HG03060 (cell line): Measurements from ENCODE around the gene SASH1.
A peak's percentile ranks its signal among the peaks of the same experiment; 100 is the strongest.

Experiments used
- ATAC-seq: cut with Tn5 transposase; IDR thresholded peaks from one replicate; pipeline ENCODE4 v1.9.1; 2021; ENCODE audit warnings: low read depth, moderate number of reproducible peaks; ENCODE audit not compliant: unreplicated experiment

Gene SASH1

GRCh38 chr6:148487461-148487860 lies 144.8 kb downstream of the SASH1 start:
- no peak for ATAC-seq

- ATAC-seq, result no peak
Measured at GRCh38 chr6:148491638-148492251, 149.1 kb downstream of the SASH1 start.

- ATAC-seq, result no peak
Measured at GRCh38 chr6:148492654-148493290, 150.1 kb downstream of the SASH1 start.

DNA sequence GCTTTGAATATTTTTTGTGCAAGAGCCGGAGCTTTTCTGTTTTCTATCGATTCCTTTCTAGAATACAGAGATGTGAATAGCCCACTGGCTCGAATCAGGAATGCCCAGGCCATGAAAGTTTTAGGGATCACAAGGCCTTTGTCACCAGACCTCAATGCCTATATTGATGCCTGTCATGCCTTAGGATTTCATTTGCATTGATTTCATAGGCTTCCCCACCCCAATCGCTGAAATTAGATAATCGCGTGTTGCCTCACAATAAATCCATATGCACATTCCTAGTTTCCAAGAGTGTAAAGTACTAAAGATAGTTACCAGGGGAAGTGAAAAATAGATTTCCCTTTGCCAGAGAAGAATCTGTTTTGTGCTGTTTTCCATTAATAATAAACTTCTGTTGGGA lies 150.8 kb downstream of the SASH1 start:
- ATAC-seq, result no peak

DNA sequence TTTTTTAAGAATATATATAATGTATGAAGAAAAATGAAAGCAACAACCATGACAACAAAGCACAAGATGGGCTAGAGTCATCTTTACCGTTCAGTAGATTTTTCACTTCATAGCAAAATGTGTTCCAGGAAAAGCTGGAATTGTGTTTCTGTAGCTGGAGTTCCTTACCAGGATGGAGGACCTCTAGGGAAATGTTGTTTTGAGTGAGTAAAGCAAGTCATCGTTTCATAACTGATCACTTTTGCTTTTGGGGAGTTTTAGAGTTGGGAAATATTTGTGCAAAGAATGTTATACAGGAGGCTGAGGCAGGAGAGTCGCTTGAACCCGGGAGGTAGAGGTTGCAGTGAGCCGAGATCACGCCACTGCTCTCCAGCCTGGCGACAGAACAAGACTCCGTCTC lies 151.6 kb downstream of the SASH1 start:
- ATAC-seq, result no peak

DNA sequence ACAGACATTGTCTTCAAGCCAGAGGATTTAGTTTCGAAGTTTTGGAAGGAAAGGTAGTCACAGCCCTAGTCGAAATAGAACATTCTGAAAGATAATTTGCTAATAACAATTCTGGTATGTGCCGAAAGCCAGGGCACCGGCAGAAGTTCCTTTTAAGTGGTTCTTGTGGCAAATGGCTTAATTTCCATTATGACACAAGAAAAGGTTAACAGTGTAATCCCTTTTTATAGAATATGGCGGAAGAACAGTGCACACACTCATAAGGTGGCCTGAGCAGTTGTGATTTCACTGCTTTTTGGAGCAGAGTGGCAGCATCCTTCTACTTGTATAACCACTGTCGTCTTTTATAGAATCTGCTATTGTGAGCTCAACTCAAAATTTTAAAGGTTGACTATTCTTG lies 152.4 kb downstream of the SASH1 start:
- no peak for ATAC-seq

DNA sequence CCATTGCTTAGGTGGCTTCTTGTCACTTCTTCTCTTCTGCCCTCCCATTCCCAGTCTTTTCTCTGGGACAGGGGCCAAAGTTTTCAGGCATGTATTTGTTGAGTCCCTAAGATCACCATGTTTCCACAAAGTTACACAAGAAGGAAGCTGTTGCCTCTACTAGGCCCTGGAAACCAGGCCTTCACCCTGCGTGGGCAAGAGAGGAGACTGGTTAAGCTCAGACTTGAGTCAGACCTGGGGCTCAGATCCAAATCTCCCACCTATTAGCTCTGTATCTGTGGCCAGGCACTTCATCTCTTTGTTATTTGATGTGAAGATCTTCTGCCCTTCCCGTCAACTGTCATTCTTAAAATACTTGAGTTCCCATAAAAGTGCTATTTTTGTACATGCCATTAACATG lies 154.6 kb downstream of the SASH1 start:
- ATAC-seq, result no peak

- no peak for ATAC-seq
Measured at GRCh38 chr6:148497717-148498116, 155.1 kb downstream of the SASH1 start.

GRCh38 chr6:148500402-148500801 lies 157.8 kb downstream of the SASH1 start:
- ATAC-seq, result no peak

- ATAC-seq, result no peak
Measured at GRCh38 chr6:148501178-148501590, 158.5 kb downstream of the SASH1 start.

GRCh38 chr6:148502083-148502772 lies 159.6 kb downstream of the SASH1 start:
- ATAC-seq, result no peak

DNA sequence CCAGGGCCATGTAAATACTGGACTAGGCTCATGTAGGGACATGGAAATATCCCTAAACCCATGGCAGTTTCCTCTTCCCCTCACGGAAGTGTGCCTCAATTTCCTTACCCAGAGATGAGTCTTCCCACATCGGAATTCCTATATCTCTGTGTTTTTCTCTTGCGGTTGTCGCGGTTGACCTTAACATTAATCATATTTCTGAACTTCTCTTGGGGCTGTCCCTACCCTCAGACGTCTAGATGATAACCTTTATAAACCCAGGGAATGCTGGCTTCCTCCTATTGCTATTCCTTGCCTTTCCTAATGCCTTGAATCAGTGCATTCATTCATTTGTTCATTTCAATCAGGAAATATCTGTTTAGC lies 160.1 kb downstream of the SASH1 start:
- ATAC-seq, result no peak

DNA sequence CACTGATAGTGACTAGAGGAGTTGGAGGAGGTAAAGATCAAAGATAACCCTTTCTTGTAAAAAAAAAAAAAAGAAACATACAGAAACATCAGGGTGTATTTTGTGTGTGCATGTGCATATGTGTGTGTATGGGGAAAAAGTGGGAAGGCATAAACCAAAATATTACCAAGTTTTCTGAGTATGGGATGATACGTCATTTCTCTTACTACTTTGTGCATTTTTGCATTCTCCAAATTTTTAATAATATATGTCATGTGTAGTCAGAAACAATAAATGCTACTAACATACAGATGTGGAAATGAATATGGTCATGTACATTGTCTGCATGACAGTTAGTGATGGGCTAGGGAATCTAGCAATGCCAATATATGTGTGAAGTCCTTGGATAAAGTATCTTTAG lies 161.1 kb downstream of the SASH1 start:
- ATAC-seq, result no peak

GRCh38 chr6:148507774-148508173 lies 165.1 kb downstream of the SASH1 start:
- no peak for ATAC-seq

DNA sequence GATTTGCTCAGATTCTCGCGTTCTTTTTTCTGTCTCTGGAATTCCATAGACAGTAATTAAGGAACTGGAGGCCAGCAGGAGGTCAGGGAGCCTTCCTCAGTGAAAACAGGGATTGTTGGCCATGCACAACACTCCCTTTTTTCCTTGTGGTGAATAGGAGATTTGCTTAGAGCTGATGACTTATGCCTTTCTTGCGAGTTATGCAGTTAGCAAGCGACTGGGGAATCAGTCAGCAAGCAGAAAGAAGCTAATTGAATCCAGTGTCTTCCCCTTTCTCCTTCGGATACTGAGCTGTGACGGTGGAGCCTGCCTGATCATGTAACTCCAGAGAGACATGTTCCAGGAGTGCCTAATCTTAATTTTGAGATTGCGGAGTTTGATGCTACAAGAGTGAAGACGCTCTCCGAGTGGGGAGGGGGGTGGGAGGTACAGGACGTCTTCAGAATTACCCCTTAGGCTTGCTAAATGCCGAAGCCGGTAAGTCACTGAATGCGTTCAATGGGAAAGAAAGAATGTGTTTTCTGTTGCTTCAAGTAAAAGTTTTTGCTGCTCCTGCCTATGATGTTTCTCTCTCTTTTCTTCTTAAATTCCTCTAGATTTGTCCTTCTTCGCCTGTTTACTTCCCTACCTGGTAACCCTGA lies 165.9 kb downstream of the SASH1 start:
- no peak for ATAC-seq

DNA sequence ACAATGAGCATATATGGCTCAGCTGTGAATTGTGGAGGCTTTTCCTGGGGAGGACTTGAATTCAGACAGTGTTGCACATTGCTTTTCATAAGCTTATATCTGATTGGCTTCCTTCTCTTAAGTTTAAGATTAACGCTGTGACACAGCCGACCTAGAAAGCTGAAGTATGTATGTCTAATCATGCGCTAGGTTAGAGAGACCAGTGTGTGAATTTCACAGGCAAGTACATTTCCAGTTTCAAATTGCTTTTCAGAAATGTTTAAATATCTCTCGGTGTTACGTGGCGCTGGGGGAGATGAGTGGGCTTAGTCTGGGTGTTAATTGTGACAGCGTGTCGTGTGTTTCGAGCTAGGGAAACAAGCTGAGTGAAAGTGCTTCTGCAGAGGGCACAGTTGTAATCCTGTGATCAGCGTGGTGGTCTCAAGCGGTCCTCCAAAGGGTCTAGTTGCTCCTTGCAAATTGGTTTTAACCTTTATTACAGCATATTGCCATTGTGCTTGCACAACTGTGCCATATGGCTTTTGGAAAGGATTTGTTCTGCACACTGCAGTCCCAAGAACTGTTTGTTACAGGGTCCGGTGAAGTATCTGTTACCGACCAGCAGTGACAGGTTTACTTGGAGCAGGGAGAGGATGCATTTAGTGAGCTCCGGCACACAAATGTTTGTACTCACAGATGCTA lies 166.6 kb downstream of the SASH1 start:
- no peak for ATAC-seq

GRCh38 chr6:148509800-148510581 lies 167.4 kb downstream of the SASH1 start:
- peak; percentile 80 for ATAC-seq

DNA sequence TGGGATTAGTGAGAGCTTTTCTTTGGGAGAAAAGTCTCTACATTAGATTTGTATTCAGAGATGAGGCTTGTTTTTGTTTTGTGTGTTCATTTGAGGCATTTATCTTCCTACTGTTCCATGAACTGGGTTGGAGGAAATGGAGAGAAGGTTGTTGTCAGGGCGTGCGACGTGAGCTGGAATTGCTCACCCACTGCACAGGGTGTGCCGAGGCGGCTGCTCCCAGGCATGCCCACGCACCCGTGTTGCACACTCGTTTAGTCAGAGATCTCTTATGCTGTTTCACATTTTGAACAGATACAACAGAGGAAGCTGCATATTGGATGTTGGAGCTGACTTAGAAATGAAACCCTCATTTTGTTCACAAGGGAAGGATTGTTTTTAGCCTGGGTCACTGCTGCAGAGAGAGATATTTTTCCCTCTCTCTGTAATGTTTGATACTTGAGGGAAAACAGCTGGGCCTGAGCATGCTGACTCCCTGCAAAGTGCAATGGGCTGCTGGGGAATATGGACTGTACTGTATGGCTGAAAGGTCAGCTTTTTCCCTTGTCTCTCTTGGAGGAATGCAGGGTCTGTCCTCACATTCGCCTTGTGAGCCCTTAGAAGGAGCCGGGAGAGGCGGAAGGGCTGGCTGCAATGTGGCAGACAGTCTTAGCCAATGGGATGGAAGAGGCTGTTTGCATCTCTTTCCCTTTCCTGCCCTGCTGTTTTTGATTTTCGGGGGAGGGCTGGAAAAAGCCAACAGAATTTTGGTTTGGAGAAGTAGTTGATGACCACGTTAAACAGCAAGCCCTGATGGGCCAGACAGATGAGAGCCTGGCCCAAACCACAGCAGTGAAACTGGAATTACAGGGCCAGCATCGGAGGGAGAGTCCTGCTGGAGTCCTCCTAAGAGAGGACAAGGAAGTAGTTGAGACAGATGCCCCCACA lies 170.8 kb downstream of the SASH1 start:
- no peak for ATAC-seq
